GM18507 (cell line): ENCODE measurements around the gene UROC1.

Source experiments
- DNase-seq: peaks from one replicate; pipeline ENCODE4 v3.0.0; 2011; ENCODE audit warnings: low read depth; ENCODE audit not compliant: insufficient read length; ENCODE audit errors: extremely low spot score
- FAIRE-seq: peaks from 2 replicates; lab custom pipeline; 2011; peaks lifted over from hg19 to GRCh38; lab: Jason Lieb, UNC

Gene UROC1

DNA sequence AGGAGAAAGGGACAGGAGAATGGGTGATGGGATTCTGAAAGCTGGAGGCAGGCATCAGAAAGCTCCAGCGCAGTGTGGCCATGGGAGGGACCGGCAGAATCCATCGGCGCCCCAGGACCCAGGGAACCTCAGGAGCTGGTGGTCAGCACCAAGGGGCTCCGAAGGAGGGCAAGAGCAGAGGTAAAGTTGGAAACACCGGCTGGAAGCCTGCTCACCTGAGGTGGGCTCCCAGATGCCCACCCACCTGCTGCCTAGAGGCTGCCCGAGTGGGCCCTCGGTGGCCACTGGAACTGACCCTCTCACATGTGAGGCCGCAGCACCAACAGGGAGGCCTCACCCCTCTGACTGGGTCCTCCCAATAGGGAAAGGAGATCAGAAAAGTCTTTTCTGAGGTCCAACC, 31.6 kb downstream of the UROC1 start:
- FAIRE-seq (no peak), DNase-seq (no peak)

DNA sequence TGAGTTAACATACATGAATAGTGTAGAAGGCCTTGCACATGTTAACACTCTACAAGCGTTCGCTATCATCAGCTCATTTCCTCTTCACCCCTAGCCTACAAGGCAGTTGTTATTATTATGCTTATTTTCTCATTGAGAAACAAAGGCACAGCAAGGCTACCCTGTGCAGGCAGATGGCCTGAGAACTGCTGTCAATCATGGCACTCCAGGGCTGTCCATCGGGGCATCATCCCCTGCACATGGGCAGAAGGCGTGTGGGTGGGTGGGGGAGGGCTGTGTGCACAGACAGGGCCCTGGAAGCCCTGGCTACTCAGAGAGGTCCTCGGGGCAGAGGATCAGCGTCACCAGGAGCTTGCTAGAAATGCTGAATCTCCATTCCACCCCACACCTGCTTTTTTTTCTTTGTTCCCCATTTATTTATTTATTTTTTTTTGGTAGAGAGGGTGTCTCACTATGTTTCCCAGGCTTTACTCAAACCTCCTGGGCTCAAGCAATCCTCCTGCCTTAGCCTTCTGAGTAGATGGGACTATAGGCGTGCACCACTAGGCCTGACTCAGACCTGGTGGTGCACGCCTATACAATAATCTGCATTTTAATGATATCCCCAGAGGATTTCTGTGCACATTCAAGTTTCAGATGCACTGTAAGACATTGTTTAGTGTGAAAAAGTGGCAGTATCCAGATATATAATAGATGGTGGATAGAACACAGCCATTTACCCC, 32.2 kb downstream of the UROC1 start:
- FAIRE-seq (no peak), DNase-seq (no peak)

- no peak for DNase-seq
- FAIRE-seq, result no peak
These were observed 32.9 kb downstream of the UROC1 start for GRCh38 chr3:126484662-126485061.

DNA sequence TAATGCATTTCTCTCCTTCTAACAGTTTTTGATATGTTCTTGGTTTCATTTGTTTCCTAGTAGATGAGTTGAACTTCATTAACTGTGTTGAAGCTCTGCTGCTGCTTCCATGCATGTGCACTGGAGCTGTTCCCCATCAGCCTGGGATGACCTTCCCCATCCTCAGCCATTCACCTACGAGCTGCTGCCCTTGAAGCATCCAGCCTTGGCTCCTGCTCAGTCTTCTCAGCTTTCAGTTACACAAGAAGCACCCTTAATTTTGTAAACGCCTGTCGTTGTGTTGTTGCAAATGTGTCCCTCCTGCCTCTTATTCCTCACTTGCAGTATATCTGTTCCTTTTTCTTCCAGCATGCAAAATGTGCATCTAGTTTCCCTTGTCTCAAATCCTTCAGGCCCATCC, 33.4 kb downstream of the UROC1 start:
- no peak for FAIRE-seq
- no peak for DNase-seq

DNA sequence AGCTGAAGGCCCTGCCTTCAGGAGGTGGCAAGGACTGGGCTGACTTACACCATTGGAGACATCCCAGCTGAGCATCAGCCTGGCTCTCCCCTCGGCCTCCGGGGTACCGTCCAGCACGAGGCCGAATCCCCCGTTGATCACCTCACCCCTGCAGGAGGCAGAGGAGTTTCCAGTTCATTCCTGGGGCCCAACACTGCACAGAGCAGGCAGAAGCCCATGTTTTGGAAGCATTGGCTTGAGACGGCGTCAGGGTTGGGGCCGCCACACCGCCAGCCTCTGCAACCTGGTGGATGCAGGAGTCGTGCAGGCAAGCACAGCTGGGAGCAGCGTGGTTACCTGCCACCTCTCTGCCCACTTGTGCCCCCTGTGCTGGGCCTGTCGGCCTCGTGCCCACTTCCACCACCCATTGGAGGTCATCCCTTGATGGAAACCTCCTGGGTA, 34.2 kb downstream of the UROC1 start:
- FAIRE-seq, result no peak
- DNase-seq, result no peak

DNA sequence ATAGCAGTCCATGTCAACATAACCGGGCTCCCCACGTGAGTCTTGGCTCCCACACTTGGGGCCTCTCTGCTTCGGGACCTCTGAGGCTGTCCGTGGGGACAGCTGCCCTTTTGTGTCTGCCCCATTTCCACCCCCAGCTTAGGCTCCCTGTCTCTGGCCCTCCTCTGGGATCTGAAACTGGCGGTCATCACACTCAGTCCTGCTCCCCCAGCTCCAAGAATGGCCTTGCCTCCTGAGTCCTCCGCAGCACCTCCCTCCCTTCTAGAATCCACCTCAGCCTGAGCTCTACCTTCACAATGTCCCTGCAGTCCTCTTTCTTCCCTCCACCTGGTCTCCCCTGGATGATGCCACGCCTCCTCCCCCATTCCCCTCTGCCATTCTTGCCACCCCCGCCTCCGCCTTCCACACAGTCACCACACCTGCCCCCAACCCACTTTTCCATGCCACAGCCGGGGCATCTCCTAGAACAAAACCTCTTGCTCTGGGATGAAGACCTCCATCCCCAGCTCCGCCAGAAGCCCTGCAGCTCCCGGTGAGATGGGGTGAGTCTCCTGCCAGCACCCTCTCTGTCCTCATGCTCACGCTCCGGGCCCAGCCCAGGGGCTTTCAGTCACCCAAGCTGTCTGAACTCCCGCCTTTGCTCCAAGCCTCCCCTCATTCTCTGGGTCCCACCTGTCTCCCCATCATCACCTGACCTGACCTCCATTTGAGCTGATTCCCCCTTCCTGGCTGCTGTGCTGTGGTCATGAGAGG, 34.9 kb downstream of the UROC1 start:
- FAIRE-seq, result no peak

DNA sequence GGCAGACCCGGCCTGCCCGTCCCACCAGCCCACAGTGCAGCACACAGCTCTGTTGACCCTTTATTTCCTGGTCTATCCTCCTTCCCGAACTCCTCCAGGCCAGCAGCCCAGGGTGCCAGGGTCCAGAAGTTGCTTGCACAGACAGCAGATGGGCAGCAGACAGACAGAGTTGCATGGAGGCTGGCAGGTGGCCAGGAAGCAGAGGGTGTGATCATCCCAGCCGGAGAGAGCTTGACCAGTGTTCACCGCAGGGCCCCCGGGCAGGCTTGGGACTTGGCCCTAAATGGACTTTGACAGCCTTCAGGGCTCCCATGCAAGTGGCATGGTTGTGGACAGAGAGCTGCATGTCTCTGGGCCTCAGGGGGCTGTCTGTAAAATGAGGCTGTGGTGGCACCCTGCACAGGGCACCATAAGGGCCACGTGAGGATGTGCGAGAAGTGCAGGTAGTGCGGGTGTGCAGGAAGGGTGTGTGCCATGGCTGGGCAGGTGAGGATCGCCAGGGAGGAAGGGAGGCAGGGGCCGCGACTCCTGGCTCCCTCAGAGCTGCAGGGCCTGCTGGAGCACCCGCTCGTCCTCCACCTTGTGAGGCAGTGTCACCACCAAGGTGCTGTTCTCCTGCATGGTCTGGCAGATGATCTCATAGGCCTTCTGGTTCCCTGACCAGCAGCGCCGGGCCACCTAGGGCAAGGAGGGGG, 35.6 kb downstream of the UROC1 start:
- DNase-seq, result no peak
- FAIRE-seq, result no peak

More for the DNA sequence above, 34.9 kb downstream of the UROC1 start:
- DNase-seq, result no peak

DNA sequence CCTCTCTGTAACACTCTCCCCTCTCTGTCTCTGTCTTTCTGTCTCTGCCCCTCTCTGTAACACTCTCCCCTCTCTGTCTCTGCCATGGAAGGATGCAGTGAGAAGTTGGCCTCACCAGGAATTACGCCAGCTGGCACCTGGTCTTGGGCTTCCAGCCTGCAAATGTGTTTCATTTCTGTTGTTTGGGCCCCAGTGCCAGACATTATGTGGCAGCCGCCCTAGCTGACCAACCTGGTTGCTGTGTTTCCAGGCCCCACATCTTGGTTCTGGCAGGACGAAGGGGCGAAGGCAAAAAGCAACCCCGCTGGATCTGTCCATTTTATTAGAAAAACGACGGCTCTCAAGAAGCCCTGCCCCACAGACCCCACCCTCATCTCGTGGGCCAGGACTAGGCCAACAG, 36.7 kb downstream of the UROC1 start:
- DNase-seq, result no peak
- no peak for FAIRE-seq

- DNase-seq (no peak), FAIRE-seq (no peak)
These were observed 37.4 kb downstream of the UROC1 start for GRCh38 chr3:126480206-126480605.

DNA sequence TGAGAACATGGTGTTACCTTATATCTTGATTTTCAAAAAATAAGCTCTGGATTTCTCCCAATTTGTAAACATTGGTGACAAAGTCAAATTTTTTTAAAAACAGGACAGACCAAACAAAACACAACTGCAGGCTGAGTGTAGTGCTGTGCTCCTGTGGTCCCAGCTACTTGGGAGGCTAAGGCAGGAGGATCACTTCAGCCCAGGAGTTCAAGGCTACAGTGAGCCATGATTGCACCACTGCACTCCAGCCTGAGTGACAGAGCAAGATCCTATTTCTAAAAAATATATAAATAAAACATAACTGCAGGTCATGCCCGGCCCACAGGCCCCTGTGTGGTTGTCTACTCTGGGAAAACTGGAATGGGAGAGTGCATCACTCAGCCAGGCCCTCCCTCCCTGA, 37.9 kb downstream of the UROC1 start:
- FAIRE-seq, result no peak

DNA sequence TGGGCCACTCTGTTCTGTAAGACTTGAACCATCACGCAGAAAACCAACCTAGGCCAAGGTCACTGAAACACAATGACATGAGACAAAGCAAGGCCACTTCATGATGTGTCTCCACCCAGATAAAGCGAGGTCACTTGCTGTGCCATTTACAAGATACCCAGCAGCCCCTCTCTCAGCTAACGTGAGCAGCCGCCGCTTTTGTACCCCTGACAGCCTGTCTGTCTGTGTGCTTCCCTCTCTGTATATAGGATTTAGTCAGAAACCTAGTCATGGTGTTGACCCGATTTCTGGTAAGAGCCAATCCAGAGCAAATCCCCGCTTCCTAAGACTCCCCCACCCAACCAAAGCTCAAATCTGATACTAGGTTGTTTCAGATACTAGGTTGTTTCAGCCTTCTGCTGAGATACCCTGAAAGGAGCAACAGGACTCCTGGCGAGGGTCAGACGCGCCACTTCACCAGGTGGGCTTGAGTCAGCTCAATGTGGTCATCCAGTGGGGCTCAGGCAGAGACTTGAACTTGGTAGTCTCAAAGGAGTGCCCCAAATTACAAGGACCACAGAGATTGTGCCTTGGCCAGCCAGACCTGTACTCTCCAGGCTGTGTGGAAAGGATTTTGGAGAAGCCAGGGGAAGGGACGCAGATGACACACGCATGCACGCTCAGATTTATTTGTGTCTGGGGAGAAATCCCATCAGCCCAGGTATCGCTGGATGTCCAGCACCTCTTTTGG, 38.8 kb downstream of the UROC1 start:
- FAIRE-seq (no peak), DNase-seq (no peak)

More for the DNA sequence above, 37.9 kb downstream of the UROC1 start:
- no peak for DNase-seq

- no peak for DNase-seq
- FAIRE-seq, result no peak
These were observed 40.6 kb downstream of the UROC1 start for GRCh38 chr3:126477061-126477380.

DNA sequence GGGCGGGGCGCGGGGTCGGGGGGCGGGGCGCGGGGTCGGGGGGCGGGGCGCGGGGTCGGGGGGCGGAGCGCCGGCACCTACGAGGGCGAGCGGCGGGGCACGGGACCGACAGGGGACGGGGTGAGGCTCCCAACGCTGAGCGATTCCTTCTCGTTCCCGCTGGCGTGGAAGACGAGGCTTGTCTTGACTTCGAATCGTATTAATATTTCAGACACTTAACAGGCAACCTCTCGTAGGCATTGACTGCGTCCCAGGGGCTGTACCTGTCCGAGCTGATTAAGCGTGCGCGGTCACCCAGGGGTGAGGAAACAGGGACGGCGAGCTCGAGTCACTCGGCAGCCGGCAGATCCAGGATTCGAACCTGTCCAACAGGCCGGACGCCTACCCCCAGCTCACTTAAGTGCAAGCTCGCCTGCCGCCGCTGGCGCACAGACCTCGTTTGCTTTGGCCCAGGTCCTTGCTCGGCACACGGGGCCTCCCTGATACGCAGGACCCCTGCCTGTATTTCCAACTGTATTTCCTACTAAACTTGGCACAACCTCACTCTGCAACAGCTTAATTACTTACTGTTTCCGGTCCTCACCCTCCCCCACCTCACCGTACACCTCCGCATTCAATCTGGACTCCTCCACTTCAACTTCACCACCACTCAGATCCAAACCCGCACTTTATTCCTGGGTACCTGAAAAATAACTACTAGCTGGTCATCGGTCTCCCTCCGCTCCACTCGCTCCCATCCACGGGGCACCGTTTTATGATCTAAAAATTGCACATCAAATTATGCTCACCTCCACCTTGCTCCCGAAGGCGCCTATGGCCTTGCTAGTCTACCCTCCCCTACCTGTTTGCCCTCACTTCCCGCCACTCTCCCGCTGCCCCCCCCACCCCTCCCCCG, 41.2 kb downstream of the UROC1 start:
- FAIRE-seq, result no peak
- DNase-seq, result no peak

- peak; percentile 100 for DNase-seq
- peak; percentile 94 for FAIRE-seq
These were observed 42.0 kb downstream of the UROC1 start, which contains the start of gene ZXDC for GRCh38 chr3:126475413-126476114. ZXDC (minus strand) TSS chr3:126475891; CDS start chr3:126475865, 26 bp downstream.

DNA sequence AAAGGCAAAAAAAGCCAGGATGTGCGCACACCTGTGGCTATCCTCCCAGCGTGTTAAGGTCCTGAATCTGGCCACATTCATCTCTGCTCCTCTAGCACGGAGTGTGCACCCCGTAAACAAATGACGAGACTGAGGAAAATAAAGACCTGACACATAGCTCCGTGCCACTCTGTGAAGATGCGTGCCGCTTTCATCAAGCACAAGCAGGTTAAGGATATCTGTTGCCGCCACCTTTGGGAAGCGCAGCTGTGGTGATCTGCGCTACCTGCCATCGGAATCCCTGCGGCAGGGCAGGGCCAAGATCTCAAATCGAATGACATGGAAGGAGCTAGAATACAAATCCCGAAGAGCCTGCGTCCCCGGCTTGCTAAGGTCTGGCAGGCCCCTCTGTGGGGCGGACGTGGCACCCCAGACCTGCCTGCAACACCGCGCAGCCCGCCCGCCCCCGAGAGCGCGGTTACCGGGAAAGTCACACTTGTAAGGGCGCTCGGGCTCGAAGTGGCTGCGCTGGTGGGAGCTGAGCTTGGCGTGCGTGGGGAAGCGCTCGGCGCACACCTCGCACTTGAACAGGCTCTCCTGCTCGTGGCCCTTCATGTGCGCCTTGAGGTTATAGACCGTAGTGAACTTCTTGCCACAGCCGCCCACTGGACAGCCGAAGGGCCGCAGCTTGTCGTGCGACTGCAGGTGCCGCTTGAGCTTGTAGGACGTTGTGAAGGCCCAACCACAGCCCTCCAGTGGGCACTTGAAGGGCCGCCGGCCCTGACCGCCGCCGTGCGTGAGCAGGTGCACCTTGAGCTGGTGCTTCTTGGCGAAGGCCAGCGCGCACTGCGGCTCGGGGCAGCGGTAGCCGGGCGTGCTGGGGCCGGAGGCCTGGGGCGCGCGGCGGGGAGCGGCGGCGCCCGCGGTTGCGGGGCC, 42.8 kb downstream of the UROC1 start:
- FAIRE-seq (no peak), DNase-seq (peak; percentile 25)

GRCh38 chr3:126473292-126474168, 44.0 kb downstream of the UROC1 start:
- DNase-seq, result no peak
- no peak for FAIRE-seq
